WERI-Rb-1 (cell line): ENCODE measurements around the gene GP2.
"Not testable (repeated sequence)": the region's sequence is repeated elsewhere in the genome, so short reads cannot be mapped to it uniquely, and the experiment has no call there.

ENCODE experiments used
- DNase-seq: peaks from one replicate; pipeline ENCODE4 v3.0.0-alpha.2; 2020
- H3K27ac ChIP-seq: fragments of 250-450 bp; sonication (Bioruptor Pico); 2 replicates; pipeline ENCODE4 v1.5.1; 2020; ENCODE audit warnings: mild to moderate bottlenecking, moderate library complexity
- H3K27me3 ChIP-seq: fragments of 250-450 bp; sonication (Bioruptor Pico); 2 replicates; pipeline ENCODE4 v1.5.1; 2021; ENCODE audit warnings: mild to moderate bottlenecking, low read depth, moderate library complexity; ENCODE audit not compliant: insufficient read depth, severe bottlenecking
- H3K36me3 ChIP-seq: fragments of 250-450 bp; sonication (Bioruptor Pico); 2 replicates; pipeline ENCODE4 v1.5.1; 2020; ENCODE audit warnings: mild to moderate bottlenecking, moderate library complexity
- H3K4me3 ChIP-seq: 2 replicates; pipeline ENCODE4 v1.5.1; 2011; ENCODE audit warnings: low read depth, mild to moderate bottlenecking, control low read depth, low read length
- H3K9me3 ChIP-seq: fragments of 250-450 bp; sonication (Bioruptor Pico); 2 replicates; pipeline ENCODE4 v1.5.1; 2021; ENCODE audit warnings: mild to moderate bottlenecking, moderate library complexity; ENCODE audit not compliant: severe bottlenecking
- CTCF ChIP-seq: IDR thresholded peaks from 2 replicates; pipeline ENCODE4 v1.5.1; 2011; ENCODE audit warnings: low read depth, mild to moderate bottlenecking, control low read depth, inconsistent platforms, low read length

GP2 gene

GRCh38 chr16:20314575-20314974 is 12.7 kb downstream of the GP2 start:
- DNase-seq = no peak
- no peak overlapping the region for H3K4me3 ChIP-seq
- no peak for TF ChIP-seq CTCF
- no peak overlapping the region for H3K27ac ChIP-seq
- H3K36me3 ChIP-seq = no peaks in the 10 kb centered on the region
- no peaks in the 10 kb centered on the region for H3K9me3 ChIP-seq
- H3K27me3 ChIP-seq = peaks cover 63% of the 10 kb centered on the region

GRCh38 chr16:20313741-20314140 is 13.6 kb downstream of the GP2 start:
- Histone ChIP-seq H3K27ac (no peak overlapping the region), H3K4me3 (no peak overlapping the region), H3K36me3 (no peaks in the 10 kb centered on the region), H3K27me3 (peaks cover 65% of the 10 kb centered on the region), H3K9me3 (no peaks in the 10 kb centered on the region)
- TF ChIP-seq CTCF = no peak
- no peak for DNase-seq

GRCh38 chr16:20312536-20313095 is 14.7 kb downstream of the GP2 start:
- H3K27me3 ChIP-seq = peaks cover 62% of the 10 kb centered on the region
- H3K4me3 ChIP-seq, DNase-seq, H3K36me3 ChIP-seq, H3K9me3 ChIP-seq, H3K27ac ChIP-seq: not testable (repeated sequence)

GRCh38 chr16:20311548-20311947 is 15.8 kb downstream of the GP2 start:
- Histone ChIP-seq H3K36me3 (no peaks in the 10 kb centered on the region), H3K9me3 (no peaks in the 10 kb centered on the region), H3K27me3 (peaks cover 62% of the 10 kb centered on the region), H3K27ac (no peak overlapping the region), H3K4me3 (no peak overlapping the region)
- no peak for TF ChIP-seq CTCF
- DNase-seq = no peak

- Histone ChIP-seq H3K27me3 (peaks cover 59% of the 10 kb centered on the region), H3K36me3 (no peaks in the 10 kb centered on the region), H3K4me3 (no peak overlapping the region), H3K9me3 (no peaks in the 10 kb centered on the region), H3K27ac (no peak overlapping the region)
- TF ChIP-seq CTCF = no peak
- DNase-seq = no peak
Measured at GRCh38 chr16:20310421-20311395, 16.6 kb downstream of the GP2 start.

- DNase-seq = no peak
- TF ChIP-seq CTCF = no peak
- Histone ChIP-seq H3K27ac (no peak overlapping the region), H3K4me3 (no peak overlapping the region), H3K9me3 (no peaks in the 10 kb centered on the region), H3K36me3 (no peaks in the 10 kb centered on the region), H3K27me3 (peaks cover 61% of the 10 kb centered on the region)
Measured at GRCh38 chr16:20309786-20310185, 17.5 kb downstream of the GP2 start.
